ENCODE results near the gene XPO1.

The XPO1 gene

GRCh38 chr2:61431345-61431744 is 106.8 kb downstream of the XPO1 start:
- no peak for TF ChIP-seq CTCF (IDR thresholded peaks at IDR 0.05; ENCODE audit: control insufficient read depth, extremely low read depth, insufficient read depth)
- DNase-seq (ENCODE audit: low read depth), result no peak
- H3K4me3 ChIP-seq (ENCODE audit: low read depth, low read length), result no peak overlapping the region
